RPMI8226 (cell line): Measurements from ENCODE around the gene B4GALNT1.
"Not testable (repeated sequence)": the region's sequence is repeated elsewhere in the genome, so short reads cannot be mapped to it uniquely, and the experiment has no call there.

Experiments
- DNase-seq: peaks from one replicate; pipeline ENCODE4 v3.0.0-alpha.2; 2015

B4GALNT1 gene

DNA sequence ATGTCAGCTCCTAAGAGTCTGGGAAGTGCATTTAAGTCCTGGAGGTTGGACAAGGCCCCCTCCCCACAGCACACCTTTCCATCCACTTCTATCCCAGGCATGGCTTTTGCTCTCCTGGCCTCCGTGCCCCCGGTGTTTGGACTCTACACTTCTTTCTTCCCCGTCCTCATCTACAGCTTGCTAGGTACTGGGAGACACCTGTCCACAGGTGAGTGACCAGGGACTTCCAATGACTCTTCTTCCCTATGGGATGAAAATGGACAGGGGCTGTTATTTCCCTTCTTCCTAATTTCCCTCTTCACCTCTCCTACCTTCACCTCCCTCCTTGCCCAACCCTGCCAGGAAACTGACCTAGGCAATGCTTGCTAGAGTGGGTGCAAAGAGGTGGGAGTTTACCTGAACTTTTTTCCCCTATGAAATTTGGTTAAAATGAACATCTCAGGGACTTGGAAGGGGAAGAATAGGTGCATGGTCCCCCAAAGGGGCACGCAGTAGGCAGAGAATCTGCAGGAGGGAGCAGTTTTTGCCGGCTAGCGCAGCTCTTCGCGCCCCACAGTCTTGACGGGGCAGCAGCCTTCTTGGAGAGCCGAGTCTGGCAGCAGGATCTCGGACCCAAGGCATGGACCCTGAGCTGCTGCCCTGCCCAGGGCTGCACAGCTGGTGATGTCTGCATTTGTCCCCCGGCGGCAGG lies 12.6 kb downstream of the B4GALNT1 start:
- DNase-seq = no peak

DNA sequence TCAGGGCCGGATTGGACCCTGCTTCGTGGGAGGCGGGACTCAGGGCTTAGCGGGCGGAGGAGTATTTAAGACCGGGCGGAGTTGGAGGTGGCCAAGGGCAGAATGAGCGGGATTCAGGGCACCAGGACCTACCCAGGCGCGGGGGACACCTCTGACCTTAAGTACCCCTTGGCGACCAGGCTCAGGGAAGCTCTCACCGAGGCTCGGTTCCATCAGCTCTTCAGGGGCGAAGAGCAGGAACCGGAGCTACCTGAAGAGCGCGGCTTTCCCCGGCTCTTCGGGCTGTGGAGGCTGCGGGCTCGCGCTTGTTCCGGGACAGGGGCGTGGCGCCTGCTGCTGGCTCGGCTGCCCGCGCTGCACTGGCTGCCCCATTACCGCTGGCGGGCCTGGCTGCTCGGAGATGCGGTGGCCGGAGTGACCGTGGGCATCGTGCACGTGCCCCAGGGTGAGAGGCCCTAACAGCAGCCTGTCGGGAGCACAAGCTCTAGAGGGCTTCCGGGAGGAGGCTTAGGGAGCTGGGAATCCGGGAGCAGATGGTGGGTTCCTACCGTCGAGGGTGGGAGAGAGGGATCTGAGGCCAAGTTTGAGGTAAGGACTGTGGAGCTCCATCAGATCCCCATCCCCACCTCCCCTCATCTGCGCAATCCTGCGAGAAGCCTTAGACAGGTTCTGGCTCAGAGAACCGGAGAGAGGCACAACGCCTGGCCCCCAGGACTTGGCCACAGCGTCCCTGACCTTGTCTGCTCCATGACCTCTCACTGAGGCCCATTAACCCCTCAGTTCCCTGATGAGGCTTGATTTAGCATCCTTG lies 13.4 kb downstream of the B4GALNT1 start:
- DNase-seq = no peak

DNA sequence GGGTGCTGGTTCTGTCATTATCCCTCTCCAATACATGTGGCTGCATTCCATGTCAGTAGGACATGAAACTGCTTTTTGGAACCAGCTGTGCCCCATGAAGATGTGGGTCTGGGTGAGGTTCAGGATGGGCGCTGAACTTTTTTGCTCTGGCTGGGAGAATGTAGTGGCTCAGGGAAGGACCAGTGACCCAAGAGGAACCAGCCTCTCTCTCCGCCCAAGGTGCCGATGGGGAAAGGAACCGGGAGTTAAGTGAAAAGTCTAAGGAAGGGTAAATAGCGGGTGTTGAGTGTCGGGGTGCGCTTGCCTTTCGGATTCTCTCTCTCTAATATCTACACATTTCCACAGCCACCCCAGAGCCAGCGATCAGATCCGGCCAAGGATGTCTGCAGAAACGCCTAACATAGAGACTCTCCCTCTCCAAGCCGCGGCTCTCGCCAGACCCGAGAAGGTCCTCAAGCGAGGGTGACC lies 14.0 kb downstream of the B4GALNT1 start:
- no peak for DNase-seq

DNA sequence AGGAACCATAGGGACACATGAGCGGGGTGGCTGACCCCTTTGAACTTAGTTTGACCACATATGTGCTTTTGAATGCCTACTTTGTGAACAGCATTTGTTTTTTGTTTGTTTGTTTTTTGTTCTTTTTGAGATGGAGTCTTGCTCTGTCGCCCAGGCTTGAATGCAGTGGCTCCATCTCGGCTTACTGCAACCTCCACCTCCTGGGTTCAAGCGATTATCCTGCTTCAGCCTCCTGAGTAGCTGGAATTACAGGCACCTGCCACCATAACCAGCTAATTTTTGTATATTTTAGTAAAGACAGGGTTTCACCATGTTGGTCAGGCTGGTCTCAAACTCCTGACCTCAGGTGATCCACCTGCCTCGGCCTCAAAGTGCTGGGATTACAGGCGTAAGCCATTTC lies 14.6 kb downstream of the B4GALNT1 start:
- DNase-seq = not testable (repeated sequence)

DNA sequence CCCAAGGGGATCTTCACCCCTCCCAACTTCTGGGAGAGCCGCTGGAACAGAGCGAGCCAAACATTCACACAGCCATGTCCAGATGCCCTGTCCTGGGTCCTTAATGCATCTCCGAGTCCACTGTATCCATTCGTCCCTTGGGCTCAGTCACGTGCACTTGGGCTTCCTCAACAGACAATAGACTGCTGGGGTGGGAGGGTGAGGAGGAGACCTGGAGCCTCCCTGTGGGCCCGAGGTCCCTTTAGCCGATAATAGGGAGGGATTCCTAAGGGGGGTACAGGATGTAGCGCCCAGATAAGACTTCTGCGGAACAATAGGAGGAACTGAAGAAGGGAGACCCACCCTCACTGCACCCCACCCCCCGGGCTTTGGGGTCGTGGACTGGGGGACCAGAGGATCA lies 15.1 kb downstream of the B4GALNT1 start:
- no peak for DNase-seq

DNA sequence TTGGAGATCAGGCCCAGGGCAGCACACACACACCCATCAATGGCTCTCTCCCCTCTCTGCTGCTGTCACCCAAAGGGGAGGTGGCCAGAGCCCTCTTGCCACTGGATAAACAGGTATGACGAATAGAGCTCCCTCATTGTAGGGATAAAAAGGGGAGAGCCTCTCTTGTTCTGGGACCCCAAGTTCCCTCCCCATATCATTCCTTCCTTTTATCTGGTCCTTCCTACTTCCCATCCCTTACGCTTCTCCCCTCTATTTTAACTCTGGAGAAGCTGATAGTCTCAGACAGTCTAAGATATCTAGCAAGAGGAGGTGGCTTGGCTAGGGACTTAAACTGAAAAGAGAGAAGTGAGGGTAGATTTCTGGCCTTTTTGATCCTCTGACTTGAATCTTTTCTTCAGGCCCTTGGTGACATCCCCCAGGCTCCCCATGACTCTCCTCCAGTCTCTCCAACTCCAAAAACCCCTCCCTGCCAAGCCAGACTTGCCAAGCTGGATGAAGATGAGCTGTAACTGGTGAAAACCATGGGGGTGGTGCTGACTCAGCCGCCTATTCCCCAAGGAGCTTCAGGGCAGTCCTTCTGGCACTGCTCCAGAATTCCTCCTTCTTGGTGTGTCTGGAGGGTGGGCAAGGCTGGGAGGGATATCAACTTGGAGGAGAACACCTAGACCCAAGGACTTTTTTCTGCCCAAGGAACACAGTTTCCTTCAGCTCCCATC lies 16.5 kb downstream of the B4GALNT1 start:
- no peak for DNase-seq

DNA sequence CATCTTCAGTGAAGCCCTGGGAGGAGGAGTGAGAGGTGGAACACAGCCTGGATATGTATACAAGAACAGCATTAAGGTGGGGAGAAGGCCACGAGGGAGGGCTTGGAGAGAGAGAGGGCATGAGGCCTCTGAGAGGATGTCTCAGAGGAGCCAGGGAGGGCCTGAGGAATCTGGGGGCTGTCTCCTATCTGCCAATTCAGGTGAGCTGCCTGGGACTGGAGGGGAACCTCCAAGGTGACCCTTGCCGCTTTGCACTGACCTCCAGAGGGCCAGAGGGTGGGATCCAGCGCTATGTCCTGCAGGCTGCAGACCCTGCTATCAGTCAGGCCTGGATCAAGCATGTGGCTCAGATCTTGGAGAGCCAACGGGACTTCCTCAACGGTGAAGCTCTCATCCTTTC lies 17.4 kb downstream of the B4GALNT1 start:
- DNase-seq = no peak

DNA sequence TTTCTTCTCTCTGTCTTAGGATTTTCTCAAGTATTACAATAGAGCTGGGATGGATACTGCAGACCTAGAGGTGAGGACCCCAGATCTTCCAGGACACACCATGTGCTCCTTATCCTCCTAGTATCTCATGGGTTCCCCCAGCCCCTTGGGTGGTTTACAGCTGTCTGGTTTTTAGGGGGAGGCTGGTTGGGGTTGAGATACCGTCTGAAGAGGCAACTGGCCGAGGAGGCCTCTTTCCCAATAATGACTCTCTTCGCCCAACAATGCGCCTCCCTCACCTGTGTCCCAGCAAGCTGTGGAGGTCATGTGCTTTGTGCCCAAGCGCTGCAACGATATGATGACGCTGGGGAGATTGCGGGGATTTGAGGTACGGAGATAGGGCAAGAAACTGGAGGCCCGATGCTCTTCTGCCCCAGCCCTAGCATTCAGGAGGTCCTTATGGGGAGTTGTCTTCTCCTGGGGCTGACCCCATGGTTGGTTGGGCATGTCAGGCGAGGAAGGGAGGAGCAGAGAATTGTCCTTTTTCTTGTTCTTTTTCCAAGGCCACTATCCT lies 18.0 kb downstream of the B4GALNT1 start:
- DNase-seq = no peak

DNA sequence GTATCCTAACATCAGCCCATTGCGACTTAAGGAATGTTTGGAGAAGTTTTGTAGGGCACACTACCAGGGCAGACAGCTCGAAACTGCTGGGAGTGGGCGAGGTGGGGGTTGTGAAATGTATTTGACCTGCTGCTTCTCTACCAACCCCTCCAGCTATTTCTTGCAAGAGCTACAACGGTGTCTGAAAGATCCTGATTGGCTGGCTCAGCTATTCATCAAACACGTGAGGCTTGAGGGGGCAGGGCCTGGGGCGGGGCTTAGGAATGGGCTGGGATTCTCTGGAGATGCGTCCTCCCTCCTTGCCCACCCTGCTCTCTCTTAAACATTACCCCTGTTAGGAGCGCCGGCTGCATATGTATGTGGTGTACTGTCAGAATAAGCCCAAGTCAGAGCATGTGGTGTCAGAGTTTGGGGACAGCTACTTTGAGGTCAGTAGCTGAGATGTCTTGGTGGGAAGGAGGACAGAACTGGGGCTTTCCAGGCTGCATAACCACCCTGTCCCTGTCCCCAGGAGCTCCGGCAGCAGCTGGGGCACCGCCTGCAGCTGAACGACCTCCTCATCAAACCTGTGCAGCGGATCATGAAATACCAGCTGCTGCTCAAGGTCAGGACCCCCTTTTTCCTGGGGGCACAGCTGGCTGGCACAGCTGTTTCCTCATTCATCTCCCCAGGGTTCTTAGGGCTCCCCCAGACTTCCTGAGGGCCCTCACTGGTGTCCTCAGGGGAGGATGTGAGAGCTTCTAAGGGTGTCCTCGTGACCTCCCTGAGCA lies 18.6 kb downstream of the B4GALNT1 start:
- peak; percentile 46 for DNase-seq

DNA sequence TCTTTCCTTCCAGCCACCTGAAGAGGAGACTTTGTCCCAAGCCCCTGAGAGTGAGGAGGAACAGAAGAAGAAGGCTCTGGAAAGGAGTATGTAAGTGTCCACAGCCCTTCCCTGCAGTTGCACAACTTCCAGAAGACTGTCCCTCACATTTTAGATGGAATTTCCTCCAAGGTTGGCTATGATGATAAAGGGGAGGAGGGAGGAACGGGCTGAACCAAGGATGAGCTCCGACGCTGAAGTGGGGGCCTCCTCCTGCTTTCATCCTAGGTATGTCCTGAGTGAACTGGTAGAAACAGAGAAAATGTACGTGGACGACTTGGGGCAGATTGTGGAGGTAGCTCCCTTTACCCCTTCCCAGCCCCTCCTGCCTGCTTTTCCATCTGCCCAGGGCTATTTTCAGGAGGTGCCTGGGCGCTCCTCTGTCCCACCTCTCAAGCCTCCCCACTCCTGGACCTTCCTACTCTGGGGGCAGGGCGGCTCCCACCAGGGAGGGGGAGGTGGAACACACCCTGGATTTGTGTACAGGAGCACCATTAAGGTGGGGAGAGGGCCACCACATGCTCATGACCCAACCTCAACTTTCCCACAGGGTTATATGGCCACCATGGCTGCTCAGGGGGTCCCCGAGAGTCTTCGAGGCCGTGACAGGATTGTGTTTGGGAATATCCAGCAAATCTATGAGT lies 19.4 kb downstream of the B4GALNT1 start:
- DNase-seq = no peak

DNA sequence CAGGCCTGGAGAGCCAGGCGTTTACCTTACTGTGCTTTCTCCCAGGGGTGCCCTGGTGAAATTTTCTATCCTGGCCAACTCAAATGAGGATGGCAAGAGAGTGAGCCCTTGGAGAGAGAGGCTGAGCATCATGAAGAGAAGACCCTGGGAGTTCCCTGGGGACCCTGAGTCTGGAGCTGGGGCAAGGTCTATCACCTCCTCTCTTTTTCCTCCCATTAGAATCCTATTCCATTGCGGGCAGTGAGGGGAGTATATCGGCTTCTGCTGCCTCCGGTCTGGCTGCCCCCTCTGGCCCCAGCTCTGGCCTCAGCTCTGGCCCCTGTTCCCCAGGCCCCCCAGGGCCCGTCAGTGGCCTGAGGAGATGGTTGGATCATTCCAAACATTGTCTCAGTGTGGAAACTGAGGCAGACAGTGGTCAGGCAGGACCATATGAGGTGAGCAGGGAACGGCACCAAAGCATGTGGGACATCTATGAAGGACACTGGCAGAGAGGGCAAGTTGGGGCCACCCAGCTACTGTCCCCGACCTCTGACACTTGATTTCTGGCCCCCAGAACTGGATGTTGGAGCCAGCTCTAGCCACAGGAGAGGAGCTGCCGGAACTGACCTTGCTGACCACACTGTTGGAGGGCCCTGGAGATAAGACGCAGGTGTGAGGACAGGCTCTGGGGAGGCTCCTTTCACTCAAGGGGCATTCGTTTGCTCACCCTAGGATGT lies 20.1 kb downstream of the B4GALNT1 start:
- no peak for DNase-seq

DNA sequence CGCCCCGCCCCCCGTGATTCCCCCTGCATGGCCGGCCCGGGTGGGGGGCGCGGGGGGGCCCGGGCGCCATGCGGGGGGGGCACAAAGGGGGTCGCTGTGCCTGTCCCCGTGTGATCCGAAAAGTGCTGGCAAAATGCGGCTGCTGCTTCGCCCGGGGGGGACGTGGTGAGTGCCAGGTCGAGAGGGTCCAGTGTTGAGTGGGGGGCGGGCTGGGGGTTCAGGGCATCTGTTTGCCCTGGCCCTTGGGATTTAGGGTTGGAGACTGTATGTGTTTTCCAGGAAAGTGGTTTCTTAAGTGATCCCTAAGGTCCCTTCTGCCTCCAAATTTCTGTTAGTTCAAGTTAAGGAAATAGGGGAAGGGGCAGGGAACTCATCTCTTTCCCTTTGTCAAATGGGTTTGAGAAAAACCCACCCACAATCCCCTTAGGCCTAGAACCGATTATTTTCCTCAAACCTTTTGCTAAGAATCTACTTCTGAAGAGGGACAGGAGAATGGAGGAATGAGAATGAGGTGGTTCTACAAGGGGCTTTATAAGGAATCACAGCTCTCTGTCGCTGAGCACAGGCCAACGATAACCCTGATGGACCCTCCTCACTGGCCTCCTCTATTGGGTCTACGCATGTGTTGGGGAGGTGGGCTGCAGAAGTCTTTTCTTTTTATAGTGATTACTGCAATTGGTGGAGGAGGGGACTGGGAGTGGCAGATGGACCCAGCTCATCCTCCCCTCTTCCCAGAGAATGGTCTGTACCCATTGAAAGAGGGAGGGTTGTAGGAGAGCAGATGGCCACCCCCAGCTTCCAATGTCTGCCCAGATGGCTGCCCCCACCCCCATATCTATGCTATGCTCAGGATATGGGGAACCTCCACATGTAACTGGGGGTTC lies 20.9 kb downstream of the B4GALNT1 start:
- DNase-seq = no peak

DNA sequence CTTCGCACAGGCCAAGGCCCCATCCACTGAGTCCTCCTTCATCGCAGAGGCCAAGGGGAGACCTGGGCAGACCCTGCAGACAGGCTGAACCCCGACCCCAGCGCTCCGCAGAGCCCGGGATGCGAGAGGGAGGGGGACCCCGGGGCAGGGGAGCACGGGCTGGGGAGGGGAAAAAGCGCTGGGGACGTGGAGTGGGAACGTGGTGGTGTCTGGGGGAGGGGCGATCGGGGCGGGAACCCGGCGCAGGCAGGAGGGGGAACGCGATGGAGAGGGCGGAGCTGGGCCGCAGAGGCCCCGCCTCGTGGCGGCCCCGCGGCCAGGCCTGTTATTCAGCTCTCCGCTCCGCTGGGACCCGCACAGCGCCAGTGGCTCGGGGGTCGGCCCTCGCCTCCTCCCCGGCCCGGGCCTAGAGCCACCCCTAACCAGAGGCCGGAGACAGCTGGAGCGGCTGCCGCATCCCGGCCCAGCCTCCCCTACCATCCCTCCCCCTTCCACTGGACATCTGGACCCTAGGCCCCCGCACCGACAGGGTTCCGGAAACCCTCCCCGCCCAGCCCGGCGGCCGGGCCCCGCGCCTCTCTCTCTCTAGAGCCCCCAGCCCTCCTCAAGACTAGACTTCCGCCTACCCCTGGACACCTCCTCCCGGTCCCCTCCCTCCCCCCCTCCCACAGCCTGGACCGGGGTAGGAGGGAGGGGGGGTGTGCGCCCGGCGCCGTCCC lies 21.7 kb downstream of the B4GALNT1 start, which contains the start of gene ARHGEF25:
Gene ARHGEF25 (plus strand): TSS at position 328 of the 719 bp plus-strand sequence. CDS start 460 bp downstream, outside the sequence.
- no peak for DNase-seq

DNA sequence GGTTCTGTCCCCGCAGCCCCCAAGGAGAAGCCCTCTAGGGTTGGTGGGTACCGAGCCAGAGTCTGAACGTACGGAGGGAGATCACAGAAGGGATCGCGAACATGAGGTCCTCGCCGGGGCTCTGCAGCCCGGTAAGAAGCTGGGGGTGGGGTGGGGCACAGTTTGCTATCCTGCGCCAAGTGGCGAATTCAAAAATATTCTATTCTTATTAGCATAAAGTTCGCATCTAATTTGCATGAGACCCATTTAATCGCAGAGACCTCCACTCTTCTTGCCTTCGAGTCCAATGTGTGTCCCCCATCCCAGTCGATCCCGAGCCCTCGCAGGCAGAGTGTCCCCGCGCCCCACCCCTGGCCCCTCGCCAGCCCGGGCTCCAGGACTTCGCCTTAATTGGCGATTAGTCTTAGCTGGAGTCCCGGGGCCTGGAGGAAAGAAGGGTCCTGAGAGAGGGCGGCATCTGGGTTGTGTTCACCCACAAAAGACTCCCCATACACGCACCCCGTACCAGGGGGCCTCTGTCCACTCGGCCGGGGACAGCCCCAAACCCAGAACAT lies 22.4 kb downstream of the B4GALNT1 start:
- no peak for DNase-seq

DNA sequence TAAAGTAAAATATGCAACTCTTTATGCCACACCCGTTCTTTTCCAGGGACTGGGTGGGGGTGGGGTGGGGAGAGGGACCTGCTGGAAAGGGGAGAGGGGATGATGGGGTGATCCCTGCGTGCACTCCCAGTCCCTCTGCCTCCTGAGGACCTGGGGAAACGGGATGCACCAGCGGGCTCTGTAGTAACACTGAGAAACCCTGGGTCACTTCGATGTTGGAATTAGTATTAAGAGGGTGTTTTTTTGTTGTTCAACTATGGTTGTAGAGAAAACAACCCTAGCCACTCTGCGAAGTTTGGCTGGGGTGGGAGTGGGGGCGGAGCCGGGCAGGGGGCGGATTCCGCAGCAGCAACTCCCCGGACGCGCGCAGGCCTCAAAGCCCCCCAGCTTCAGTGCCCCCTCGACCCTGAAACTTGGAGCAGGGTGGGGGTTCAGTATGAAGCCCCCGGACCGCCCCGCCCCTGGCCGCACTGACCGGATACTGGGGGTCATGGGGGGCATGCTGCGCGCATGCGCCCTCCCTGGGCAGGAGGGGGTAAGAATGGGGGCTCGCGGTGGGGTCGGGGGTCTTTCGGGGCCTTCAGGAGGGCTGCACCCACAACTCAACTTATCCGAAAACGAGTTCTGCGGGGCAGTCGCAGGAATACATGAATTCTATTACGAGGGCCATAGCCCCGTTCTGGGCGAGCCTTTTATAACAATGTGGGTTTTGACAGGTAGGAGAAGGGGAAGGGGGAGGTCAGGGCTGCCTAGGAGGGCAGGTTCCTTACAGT lies 23.0 kb downstream of the B4GALNT1 start:
- DNase-seq = no peak

DNA sequence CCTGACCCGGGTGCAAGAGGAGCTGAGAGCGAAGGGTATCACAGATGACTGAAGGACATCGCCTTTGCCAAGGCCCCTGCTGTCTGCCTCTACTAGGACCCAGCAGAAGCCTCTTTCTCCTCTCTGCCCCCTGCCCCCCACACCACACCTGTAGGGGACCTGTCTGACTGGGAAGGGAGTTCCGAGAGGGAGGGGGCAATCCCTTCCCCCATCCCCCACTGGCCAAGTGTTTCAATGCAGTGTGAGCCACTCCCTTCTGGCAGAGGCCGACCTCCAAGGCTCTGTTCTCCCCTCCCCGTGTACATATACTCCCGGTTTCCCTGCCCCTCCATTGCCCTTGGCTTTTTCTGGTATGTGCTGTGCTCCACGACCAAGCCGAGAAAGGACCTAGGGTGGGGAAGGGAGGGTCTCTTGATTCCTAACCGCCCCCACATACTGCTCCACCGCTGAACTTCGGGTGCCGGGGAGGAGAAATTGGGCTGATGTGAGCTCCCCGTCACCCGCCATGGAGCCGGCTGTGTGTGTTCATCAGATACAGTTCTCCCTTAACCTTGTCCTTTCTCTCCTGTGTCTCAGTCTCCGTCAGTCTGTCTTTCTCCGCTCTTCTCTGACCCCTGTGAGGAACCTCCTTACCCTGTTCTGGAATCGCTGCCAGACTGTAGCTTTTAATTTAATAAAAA lies 23.8 kb downstream of the B4GALNT1 start:
- no peak for DNase-seq

DNA sequence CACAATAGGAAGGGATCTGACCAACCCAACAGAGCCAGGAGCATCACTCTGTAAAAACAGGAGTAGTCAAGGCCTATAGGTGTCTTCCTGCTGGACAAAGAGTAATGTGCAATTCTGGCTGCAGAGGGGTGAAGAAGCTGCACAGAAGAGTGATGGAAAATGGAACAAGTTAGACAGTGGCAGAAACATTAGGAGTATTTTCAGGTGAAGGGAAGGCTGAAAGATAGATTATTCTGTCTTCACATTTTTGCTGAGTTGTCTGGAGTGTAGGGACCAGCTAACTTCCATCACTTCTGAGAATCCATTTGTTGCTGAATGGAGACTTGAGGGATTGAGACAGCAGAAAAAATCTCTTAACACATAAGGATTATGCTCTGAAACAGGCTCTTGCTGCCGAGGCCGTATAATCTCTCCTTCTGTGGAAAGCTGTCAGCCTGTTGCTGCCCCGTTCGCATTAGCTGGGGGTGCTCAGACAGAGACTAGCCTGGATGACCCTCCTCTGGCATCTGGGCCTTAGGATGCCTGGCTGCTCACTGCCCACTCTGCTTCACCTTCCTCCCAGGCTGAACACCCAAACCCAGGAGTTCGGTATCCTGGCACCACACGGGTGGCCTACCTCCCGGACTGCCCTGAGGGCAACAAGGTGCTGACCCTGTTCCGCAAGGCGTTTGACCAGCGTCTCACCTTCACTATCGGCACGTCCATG lies 24.9 kb downstream of the B4GALNT1 start:
- no peak for DNase-seq
